GM18873 (cell line): ENCODE data around the gene AGPAT2.

Source experiments
- ATAC-seq: cut with Tn5 transposase; IDR thresholded peaks from one replicate; pipeline ENCODE4 v1.9.1; 2021; ENCODE audit warnings: mild to moderate bottlenecking, moderate library complexity, moderate number of reproducible peaks; ENCODE audit not compliant: unreplicated experiment, low FRiP score

Gene AGPAT2

DNA sequence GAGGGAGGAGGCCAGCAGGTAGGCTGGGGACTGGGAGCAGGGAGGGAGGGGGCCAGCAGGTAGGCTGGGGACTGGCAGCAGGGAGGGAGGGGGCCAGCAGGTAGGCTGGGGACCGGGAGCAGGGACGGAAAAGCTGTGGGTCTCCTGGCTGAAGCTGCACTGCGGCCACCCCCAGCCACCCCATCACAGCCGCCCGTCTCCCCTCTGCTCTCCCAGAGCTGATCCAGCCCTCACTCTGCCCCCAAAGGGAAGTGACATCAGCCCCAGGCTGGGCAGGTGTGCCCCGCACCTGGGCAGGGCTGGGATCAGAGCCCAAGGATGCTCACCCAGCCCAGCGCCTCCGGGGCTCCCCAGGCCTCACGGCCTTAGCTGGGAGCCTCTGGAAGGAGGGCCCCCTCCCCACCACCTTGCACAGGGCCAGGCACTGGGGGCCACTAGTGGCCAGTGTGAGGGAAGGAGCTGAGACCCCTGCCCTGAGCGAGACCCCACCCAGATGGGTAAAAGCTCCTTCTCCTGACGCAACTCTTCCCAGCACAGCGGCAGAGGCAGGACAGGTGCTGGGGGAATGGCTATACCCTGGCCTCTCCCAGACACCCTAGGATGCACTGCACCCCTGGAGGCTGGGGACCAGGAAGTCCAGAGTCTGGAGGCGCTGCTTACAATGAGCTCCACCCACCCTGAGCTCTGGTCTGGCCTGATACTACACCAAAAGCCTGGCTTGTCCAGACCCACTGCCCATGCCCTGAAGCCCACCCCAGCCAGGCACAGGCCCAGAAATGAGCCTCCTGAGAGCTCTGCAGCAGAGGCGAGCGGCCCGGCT lies 11.6 kb downstream of the AGPAT2 start:
- ATAC-seq = no peak

DNA sequence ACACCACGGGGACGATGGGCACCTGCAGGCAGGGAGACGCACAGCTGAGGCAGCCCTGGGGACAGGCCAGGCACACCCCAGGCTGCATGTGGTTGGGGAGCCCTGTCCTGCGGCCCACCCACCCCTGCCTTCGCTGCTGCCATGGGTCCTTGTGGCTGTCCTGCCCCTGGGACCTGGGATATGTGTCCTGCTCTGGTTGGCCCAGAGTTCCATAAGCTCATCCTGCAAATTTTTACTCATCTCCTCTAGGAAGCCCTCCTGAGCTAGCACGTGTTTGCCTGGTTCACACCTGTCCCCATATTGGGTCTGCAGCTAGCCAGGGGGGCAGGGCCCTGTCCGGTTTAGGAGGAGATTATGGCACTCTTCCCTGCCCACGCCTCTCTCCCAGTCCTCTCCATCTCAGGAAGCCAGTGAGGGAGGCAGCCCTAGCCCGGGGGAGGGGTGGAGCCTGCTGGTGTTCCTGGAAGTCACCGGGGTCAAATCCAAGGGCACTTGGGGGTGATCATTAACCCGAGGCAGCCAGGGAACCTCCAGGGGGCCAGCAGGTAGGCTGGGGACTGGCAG lies 12.4 kb downstream of the AGPAT2 start:
- ATAC-seq = no peak

DNA sequence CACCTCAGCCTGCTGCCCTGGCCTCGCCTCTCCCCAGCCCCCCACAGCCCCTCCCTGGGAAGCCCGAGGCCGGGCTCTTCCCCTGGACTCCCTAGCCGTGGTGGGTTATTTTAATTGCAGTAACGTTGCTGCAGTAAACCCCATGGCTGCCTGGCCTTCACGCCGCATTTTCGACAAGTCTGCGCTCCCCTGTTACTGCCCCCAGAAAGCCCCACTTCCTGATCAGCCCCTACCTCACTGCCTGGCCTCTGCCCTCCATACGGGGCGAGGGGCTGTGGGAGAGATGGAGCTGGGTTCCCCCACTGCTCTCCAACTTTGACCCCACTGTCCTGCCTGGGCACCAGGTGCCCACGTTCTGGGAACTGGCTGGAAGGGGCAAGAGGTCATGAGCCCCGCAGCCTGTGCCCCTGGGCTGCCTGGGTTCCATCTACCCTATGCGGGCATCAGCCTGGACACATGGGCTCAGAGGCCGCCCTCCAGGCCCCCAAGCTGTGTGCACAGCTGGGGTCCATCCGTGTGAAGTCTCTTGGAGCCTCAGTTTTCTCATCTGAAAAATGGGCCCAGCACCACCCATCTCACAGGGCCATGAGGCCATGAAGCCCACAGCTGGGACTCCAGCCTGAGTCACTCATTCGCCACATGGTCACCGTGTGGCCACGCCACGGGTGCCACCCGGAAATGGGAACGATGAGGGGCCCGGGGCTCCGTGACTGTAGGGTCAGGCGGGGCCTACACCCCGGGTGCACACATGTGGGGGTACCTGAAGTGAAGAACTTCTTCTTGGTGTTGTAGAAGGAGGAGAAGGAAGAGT lies 13.1 kb downstream of the AGPAT2 start:
- ATAC-seq = no peak

DNA sequence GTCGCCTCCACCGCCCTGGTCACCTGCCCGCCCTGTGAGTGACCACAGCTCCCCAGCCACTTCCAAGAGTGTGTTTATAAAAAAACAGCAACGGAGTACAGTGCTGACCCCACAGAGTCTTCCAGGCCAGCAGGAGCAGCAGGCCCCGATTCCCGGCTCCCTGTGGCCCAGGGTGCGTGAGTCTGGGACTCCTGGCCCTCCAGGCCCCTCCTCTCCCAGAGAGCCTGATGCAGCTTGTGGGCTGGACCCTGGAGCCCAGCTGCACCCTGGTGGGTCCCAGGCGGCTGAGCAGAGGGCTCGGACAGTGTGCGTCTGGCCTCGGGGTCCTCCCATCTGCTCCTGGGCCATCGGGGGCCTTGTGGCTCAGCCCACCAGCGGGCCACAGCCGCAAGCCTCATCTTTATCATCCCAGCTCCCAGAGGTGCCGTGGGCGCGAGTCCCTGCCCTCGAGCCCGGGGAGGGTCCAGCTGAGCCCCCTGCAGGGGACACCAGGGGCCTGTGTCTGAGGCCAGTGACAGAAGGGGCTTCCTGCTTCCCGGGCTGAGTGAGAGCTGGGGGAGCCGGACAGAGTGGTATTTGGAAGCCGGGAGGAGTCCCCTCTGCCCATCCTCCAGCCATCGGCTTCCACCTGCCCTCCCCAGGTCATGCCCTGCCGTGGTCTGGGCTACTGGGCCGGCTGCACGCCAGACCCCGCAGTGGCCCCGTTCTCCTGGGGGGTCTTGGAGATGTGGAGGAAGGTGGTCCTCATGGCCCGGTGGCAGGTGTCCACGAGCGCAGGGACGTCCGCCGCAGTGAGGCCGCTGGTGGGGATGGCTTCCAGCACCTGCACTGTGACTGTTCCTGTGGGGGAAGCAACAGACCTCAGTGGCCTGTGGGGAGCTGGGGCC lies 13.9 kb downstream of the AGPAT2 start:
- no peak for ATAC-seq

DNA sequence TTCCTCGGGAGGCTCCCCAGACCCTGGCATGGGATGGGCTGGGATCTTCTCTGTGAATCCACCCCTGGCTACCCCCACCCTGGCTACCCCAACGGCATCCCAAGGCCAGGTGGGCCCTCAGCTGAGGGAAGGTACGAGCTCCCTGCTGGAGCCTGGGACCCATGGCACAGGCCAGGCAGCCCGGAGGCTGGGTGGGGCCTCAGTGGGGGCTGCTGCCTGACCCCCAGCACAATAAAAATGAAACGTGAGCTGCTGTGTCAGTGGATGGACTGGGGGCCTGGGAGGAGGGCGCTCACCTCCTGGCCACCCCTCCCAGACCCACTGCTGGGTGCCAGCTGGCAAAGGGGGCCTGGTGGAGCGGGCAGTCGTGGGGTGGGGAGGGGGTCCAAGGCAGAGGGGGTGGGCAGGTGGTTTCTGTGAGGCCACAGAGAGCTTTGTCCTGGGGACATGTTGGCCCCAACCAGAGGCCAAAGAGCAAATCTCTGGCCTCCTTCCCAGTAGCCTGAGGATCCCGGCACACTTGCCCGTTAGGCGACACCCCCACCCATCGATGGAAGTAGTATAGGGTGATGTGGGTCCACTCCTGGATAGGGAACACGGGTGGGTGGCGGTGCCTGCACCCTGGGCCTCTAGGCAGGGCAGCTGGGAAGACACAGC lies 14.7 kb downstream of the AGPAT2 start:
- no peak for ATAC-seq

DNA sequence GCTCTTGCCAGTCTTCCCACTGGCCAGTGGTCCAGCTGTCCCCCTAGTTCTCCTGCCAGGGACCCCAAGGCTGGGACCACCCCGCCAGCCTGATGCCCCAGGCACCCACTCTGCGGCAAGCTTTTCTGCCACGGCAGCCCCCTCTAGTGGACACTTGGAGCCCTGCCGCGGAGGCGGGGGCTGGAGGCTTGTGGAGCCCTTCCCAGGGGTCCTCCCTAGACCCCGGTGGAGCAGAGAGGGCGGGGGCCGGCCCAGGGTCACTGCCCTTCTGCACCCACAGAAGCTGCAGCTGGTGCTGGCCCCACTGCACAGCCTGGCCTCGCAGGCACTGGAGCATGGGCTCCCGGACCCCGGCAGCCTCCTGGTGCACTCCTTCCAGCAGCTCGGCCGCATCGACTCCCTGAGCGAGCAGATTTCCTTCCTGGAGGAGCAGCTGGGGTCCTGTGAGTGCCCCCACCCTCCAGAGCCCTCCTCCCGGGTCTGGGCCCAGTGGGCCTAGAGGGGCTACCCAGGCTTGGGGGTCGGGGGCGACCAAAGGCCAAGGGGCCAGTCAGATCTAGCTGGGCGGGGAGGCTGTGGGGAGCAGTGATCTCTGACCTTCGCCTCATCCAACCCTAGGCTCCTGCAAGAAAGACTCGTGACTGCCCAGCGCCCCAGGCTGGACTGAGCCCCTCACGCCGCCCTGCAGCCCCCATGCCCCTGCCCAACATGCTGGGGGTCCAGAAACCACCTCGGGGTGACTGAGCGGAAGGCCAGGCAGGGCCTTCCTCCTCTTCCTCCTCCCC lies 15.4 kb downstream of the AGPAT2 start:
- ATAC-seq = no peak

DNA sequence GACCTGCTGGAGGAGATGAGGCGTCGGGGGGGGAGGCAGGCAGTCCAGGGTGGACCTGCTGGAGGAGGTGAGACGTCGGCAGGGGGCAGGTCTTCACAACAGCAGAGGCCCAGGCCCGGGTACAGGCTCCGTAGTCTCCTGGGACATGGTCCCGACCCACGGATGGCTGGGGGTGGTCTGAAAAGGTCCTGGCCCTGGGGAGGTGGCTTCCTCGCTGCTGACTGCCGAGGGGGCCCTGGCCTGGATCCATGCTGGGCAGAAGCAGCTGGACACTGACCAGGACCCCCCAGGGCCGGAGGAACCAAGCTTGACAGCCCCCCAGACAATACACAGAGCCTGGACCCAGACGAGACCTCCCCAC lies 16.0 kb downstream of the AGPAT2 start:
- ATAC-seq = no peak

DNA sequence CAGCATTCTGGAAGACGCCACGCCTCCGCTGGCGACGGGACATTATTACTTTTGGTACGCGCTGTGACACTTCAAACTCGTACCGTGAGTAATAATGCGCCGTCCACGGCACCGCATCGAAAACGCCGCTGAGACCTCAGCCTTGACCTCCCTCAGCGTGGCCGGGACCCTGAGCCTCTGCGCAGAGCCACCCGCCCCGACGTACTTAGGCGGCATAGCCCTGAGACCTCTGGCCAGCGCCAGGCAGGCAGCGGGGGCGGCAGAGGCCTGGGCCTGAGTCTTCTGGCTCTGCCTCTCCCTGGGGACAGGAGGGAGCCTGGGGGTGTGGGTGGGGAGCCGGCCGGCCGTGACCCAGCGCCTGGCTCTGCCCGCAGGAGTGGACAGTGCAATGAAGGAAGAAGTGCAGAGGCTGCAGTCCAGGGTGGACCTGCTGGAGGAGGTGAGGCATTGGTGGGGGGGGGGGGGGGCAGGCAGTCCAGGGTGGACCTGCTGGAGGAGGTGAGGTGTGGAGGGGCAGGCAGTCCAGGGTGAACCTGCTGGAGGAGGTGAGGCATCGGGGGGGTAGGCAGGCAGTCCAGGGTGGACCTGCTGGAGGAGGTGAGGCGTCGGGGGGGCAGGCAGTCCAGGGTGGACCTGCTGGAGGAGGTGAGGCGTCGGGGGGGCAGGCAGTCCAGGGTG lies 16.5 kb downstream of the AGPAT2 start:
- no peak for ATAC-seq

DNA sequence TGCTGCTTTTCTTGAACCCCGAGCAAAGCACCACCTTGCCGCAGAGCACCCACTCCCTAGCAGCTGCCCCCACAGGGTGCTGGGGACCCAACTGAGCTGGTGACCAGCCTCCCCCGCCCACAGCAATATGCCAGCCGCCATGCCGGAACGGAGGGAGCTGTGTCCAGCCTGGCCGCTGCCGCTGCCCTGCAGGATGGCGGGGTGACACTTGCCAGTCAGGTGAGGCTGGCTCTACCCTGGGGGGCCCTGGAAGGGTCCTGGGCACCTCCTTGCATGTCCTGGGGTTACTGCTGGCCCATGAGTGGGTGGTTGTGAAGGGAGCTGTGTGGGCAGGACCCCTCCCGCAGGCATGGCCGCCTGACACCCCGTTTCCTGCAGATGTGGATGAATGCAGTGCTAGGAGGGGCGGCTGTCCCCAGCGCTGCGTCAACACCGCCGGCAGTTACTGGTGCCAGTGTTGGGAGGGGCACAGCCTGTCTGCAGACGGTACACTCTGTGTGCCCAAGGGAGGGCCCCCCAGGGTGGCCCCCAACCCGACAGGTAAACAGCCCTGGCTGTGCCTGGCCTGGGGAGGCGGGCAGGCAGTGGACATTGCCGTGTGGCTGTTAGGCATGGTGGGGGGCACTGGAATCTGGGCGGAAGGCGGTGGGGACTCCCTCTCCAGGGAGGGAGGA lies 17.3 kb downstream of the AGPAT2 start:
- ATAC-seq = no peak

DNA sequence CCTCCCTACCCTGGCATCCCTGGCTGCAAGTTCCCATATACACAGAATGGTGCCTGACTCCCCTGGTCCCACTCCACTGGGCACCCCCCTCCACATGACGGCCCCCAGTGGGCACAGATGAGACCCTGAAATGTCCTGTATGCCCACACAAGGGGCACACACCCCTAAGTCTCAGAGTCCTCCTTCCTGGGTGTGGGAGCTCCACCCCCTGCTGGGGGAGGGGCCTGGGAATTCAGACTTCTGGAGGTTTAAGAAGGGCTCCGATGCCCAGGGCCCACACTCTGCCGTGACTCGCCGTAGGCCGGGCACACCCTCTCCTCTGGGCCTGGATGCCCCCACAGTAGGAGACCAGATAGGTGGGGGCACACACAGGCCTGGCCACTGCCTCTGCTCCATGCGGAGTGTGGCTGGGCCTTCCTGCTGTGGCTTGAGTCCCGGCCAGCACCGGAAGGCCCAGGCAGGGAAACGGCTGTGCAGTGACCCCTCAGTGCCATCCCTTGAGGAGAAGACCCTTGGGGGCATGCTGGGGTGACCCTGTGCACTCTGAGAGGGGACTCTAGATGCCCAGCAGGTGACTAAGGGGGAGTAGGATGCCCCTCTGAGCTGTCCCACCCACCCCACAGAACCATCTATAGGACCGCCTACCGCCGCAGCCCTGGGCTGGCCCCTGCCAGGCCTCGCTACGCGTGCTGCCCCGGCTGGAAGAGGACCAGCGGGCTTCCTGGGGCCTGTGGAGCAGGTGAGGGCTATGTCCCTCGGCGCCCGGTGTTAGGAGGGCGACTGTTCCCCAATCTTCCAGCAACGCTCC lies 18.1 kb downstream of the AGPAT2 start:
- ATAC-seq = no peak

DNA sequence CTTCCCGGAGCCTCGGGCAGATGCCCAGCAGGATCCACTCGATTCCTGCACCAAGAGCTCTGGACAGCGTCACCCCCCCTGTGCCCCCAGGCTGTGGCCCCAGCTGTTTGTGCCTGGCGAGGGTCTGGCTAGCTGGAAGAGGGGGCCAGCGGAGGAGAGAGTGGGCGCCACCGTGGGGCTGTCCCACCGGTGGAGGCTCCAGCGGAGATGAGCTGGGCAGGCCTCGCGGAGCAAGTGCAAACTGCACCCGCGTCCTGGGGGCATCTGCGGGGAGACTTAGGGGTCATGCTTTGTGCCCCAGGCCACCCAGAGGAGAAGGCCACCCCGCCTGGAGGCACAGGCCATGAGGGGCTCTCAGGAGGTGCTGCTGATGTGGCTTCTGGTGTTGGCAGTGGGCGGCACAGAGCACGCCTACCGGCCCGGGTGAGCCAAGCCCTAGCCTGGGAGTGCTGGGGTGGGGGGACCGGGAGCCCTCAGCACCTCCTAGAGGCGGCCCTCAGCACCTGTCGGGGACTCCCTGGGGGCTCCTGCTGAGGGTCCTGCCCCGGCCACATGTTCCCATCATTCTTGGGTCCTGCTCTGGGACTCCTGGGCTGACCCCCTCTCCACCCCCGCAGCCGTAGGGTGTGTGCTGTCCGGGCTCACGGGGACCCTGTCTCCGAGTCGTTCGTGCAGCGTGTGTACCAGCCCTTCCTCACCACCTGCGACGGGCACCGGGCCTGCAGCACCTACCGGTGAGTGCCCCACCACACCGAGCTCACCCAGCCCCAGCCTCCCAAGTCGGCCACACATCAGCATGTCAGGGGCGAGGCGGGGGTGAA lies 19.1 kb downstream of the AGPAT2 start:
- no peak for ATAC-seq

DNA sequence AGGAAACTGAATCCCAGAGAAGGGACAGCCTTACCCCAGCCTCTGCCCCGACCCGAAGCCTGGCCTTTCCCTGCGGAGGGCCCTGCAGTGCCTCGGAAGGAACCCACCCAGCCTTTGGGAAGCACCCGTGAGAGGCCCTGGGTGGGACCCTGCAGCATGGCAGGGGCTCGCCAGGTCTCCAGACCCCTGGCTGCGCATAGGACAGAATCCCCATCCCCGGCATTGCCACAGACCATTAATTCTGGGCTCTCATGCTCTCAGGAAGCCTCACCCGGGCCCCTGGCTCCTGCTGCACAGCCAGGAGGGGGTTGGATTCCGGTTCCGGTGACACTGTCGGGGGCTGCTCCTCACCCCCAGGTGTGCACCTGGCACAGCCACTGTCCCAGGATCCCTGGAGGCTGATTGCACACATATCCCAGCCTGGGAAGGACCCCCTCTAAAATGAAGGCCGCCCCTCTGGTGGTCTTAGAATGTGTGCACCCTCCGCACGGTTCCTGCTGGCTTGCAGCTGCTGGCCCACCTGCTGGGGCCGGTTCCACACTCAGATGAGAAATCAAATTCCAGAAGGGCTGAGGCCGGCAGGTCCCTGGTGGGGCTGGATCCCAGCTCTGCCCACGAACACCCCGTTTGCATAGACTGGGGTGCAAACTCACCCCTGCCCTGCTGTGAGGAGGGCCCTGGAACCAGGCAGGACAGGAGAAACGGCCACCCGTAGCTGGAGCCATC lies 19.9 kb downstream of the AGPAT2 start:
- no peak for ATAC-seq

DNA sequence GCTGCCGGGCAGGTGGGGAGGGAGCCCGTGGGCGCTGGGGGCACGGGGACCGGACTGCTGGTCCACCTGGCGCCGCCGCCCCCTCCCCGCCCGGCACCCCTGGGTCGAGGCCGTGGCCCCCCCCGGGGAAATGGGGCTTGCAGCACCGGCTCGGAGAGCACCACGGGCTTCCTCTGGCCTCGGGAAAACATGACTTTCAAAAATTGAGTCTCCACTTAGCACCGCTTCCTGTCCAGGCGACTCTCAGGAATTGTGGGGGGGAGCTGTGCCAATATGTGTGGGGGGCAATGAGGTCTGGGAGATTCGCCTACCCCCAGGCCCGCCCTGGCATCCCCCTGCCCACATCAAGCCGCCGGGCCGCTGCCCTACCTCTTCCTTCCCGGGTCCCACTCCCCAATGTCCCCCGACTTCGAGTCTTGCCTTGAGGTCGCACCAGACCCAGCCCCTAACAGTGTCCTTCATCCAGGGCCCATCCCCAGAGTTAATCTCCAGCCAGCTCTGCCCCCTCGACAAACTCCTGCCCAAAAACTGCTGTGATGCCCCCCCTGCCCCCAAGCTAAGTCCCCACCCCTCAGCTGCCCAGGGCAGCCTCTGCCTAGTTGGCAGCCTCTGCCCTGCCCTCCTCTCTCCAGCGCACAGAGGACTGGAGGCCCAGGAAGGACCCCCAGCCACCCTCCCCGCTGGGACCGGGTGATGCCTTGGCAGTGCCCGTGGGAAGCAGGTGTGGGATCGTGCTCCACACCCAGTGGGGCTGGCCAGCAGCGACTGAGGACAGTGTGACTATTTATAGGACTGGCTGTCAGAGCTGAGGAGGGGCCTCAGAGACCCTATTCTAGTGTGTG lies 20.7 kb downstream of the AGPAT2 start:
- ATAC-seq = no peak

DNA sequence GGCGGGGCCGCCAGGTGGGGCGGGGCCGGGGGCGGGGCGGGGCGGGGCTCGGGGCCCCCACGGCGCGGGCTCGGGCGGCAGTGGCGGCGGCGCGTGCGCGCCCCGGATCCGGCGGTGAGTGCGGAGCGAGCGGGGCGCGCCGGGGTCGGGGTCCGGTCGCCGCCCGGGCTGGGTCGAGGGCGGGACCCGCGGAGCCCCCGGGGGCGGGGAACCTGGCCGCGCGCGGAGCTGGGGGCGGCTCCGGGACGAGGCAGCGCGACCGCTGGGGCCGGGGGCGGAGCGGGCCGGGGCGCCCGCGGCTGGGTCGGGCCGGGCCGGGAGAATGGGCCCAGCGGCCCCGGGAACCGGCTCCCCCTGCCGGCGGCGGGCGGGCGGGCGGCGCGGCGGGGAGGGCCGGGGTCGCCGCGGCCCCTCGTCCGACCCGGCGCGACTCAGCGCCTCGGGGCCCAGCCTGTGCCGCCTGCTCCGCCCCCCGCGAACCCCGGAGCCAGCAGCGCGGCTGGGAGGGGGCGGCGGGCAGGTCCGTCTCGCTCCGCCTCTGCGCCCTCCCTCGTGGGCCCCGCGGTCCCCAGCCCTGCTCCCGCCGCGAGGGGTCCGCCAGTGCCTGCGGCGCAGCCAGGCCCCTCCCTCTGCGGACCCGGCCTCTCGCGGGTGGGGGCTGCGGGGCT lies 21.4 kb downstream of the AGPAT2 start:
- ATAC-seq = no peak
